G401.6 (cell line): ENCODE results near the gene TMEM165.

Experiments
- FAIRE-seq: peaks from 2 replicates; lab custom pipeline; 2012; peaks lifted over from hg19 to GRCh38; lab: Jason Lieb, UNC

The TMEM165 gene

DNA sequence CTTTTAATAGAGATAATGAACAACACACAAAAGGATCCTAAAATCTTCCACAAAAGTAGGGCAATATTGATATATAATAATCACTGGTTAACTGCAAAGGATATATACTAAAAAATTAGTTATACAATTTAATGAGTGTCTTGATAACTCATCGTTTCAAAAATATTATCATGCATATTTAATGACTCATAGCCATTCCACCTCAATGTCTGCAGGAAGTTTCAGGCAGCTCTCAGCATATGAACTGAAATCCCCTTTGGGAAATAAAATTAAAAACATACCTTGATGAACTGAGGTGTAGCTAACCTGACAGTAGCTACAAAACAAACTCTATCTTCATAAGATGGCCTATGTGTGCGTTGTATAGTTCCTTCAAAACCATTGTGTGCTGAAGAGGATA is 62.9 kb downstream of the TMEM165 start:
- no peak for FAIRE-seq

- no peak for FAIRE-seq
Observed at GRCh38 chr4:55466001-55466400, 70.2 kb downstream of the TMEM165 start.

DNA sequence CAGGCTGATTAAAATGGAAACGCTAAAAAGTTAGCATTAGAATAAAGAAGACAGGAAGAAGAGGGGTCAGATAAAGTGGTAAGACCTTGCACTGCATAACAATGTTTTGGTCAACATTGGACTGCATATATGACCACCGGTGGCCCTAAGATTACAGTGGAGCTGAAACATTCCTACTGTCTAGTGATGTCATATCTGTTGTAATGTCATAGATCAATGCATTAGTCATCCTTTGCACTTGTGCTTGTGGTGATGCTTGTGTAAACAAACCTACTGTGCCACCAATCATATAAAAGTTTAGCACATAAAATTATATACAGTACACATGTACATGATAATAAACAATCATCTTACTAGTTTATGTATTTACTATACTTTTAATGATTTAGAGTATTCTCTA is 73.0 kb downstream of the TMEM165 start:
- no peak for FAIRE-seq

GRCh38 chr4:55469979-55470378 is 74.2 kb downstream of the TMEM165 start:
- no peak for FAIRE-seq
